ENCODE measurements around the gene ADAM15.

Gene ADAM15

DNA sequence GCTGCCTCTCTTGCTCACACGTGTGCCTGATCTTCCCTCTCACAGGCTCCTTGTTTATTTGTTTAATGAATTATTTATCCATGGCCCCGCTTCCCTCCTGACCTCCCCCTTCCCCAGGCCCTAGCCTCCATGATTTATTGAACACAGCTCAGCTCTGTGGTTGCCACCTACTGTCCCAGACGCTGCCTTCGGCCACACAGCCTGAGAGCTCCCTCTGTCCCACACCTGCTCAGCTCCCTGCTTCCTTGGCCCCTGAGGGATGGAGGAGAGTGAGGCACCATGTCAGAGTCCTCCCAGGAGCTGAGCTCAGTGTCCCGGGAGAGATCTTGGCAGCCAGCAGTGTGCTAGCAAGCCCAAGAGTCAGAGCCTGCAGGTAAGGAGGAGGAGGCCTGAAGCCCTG is 24.4 kb downstream of the ADAM15 start:
- H3K4me1 Mint-ChIP-seq: peaks cover 33% of the 10 kb centered on the region
- peaks cover 4% of the 10 kb centered on the region for H3K27me3 Mint-ChIP-seq
- no peak overlapping the region for H3K4me3 Mint-ChIP-seq
- ATAC-seq (ENCODE audit: low read depth) (no peak), DNase-seq (ENCODE audit: low spot score in 2 of 2) (no peak)
- H3K27ac Mint-ChIP-seq: no peak overlapping the region
- no peaks in the 10 kb centered on the region for H3K9me3 Mint-ChIP-seq
- no peaks in the 10 kb centered on the region for H3K36me3 Mint-ChIP-seq

DNA sequence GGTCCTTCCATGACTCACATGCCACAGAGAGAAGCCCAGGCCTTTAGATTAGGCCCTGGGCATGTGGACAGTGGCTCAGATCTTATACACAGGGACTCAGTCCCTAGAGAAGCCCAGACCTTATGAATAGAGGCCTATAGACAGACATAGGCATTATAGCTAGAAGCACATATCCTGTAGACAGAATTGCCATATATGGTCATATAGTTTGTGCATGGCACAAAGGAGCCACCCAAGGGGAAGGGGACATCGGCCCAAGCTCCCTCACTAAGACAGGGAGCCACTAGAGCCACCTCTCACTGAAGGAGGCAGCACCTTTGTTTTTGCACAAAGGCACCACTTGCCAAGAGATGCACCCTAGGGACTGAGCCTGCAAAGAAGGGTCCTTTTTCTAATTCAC is 25.3 kb downstream of the ADAM15 start:
- no peaks in the 10 kb centered on the region for H3K9me3 Mint-ChIP-seq
- H3K4me1 Mint-ChIP-seq: peaks cover 33% of the 10 kb centered on the region
- DNase-seq (ENCODE audit: low spot score in 2 of 2) (no peak), ATAC-seq (ENCODE audit: low read depth) (no peak)
- peaks cover 5% of the 10 kb centered on the region for H3K27me3 Mint-ChIP-seq
- no peaks in the 10 kb centered on the region for H3K36me3 Mint-ChIP-seq
- H3K4me3 Mint-ChIP-seq: no peak overlapping the region
- no peak overlapping the region for H3K27ac Mint-ChIP-seq

DNA sequence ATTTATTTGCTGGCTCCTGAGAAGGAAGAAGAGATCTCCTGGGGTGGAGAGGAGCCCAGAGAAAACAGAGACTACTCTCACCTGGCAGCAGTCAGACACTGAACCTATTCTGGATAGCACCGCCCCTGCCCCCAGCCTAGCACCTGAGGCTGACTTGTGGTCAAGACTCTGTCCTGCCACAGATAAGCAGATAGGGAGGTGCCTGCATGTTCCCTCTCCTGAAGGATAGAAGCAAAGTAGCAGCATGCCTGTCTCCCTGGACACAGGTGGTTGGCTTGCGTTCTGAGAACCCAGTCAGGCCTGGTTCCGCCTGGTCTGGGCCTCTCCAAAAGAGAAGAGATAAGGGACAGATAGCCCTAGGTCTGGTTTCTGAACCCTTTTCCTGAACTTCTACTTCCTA is 26.2 kb downstream of the ADAM15 start:
- no peak overlapping the region for H3K27ac Mint-ChIP-seq
- no peaks in the 10 kb centered on the region for H3K36me3 Mint-ChIP-seq
- peaks cover 30% of the 10 kb centered on the region for H3K4me1 Mint-ChIP-seq
- no peak for ATAC-seq (ENCODE audit: low read depth)
- no peaks in the 10 kb centered on the region for H3K9me3 Mint-ChIP-seq
- peaks cover 8% of the 10 kb centered on the region for H3K27me3 Mint-ChIP-seq
- H3K4me3 Mint-ChIP-seq: no peak overlapping the region
- no peak for DNase-seq (ENCODE audit: low spot score in 2 of 2)

DNA sequence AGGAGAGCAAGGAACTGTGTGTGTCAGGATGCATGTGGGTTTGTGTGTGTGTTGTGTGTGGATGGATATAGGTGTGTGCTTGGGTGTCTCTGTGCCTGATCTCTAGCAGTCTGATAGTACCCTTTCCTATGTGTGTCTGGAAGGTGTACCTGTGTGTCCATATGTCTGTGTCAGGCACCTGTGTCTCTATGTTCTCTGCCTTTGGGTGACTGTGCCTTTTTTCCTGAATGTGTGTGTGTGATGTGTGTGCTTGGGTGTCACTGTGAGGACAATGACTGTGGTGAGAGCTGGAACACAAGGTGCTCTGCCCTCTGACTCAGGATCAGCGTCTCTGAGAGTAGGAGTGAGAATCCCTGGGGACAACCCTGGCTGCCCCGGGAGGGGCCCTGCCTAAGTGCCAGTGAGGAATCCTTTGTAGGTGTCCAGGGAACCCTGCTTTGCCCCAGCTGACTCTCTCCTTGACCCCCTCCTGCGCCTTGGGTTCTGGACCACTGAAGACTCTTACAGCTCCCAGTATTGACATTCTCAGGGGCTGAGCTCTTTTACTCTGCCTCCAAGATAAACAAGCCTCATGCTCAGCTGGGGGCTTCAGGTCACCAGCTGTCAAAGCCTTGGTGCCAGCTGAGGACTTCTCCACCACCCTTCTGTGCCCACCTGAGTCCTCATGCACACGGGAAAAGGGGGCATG is 26.8 kb downstream of the ADAM15 start:
- H3K4me1 Mint-ChIP-seq: peaks cover 32% of the 10 kb centered on the region
- ATAC-seq (ENCODE audit: low read depth): no peak
- H3K27me3 Mint-ChIP-seq: peaks cover 10% of the 10 kb centered on the region
- no peaks in the 10 kb centered on the region for H3K9me3 Mint-ChIP-seq
- H3K27ac Mint-ChIP-seq: no peak overlapping the region
- no peak for DNase-seq (ENCODE audit: low spot score in 2 of 2)
- peak overlapping the region; percentile 86 for H3K4me3 Mint-ChIP-seq
- H3K36me3 Mint-ChIP-seq: no peaks in the 10 kb centered on the region

DNA sequence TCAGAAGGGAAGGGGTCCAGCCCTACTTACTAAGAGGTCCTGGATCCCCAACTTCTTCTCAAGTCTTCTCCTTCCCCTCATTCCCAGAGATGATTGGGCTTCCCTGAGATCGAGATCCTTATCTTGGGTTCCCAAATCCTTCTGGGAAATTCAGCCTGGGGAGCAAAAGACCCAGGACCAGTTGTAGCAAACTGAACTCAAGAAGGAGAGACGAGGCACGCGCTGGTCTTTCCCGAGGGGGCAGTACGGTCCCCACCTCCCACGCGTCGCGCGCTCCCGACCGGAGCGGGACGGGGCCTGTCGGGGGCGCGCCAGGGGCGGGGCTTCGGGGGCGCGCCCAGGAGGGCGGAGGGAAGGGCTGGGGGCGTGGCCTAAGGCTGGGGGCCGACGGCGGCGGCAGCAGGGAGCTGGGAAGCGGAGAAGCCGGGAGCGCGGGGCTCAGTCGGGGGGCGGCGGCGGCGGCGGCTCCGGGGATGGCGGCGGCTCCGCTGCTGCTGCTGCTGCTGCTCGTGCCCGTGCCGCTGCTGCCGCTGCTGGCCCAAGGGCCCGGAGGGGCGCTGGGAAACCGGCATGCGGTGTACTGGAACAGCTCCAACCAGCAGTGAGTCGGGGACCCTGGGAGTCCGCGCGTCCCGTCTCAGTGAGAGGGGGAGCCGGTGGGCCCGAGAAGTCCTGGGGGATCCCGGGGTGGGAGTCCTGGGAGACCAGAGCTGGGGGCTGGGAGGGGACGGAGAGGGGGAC is 27.5 kb downstream of the ADAM15 start, which contains the start of gene EFNA3:
EFNA3 (plus strand) TSS at position 369 of the 741 bp plus-strand sequence; CDS start at position 474, 105 bp downstream.
- Mint-ChIP-seq H3K4me3 (peak within 1 kb of the TSS; percentile 86), H3K4me1 (peaks cover 28% of the 10 kb centered on the region), H3K27me3 (peaks cover 12% of the 10 kb centered on the region), H3K36me3 (no peaks in the 10 kb centered on the region), H3K27ac (peak within 1 kb of the TSS; percentile 14), H3K9me3 (no peaks in the 10 kb centered on the region)
- ATAC-seq (ENCODE audit: low read depth) (peak; percentile 61), DNase-seq (ENCODE audit: low spot score in 2 of 2) (peak; percentile 55 to 66)

DNA sequence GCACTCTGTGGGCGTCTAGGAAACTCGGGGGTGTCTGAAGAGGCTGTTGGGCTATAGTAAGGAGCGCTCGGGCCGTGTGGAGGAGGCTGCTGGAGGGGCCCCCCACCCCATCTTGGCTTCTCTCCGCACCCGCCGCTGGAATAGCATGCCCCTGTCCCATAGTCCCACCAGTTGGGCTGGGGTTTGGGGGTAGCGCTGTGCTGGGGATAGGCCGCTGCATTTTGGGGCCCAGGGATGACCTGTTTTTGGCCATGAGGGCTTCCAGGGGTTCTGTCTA is 28.0 kb downstream of the ADAM15 start:
- ATAC-seq (ENCODE audit: low read depth): no peak
- Mint-ChIP-seq H3K4me1 (peaks cover 28% of the 10 kb centered on the region), H3K27me3 (peaks cover 17% of the 10 kb centered on the region)

DNA sequence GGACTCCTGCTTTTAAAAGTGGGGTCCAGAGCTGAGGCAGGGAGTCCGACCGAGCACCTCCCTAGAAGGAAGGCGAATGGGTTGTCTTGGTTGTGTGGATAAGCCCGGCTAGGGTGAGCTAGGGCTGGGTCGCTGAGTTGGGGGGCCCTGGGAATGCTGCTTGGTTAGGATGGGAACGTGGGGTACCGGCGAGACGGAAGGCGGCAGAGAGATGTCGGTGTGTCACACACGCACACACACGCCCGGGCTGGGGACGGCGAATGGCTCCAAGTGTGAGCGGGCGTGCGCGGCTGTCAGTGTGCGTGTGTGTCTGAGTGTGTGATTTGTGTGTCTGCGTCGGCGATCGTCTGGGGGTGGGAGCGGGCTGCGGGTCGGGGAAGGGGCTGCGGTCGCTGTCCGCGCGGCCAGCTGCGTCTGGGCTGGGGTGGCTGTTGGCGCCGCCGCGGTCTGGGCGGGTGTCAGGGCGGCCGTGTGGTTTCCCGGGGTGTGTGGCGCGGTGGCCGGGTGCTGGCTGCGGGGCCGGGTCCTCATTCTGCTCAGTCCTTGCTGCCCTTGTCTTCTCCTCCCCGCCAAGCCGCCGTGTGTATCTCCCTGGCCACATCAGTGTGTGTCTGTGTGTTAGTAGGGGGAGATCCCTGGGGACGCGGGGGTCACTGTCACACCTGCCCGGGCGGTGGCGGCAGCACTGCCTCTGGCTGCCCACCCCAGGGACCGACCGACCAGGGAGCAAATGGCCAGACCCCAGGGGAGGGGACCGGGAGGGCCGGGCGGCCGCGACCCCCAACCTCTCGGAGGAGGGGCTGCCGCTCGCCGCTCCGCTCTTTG is 28.6 kb downstream of the ADAM15 start:
- Mint-ChIP-seq H3K4me3 (peak overlapping the region; percentile 86), H3K27ac (peak overlapping the region; percentile 14), H3K36me3 (no peaks in the 10 kb centered on the region), H3K9me3 (no peaks in the 10 kb centered on the region), H3K27me3 (peaks cover 17% of the 10 kb centered on the region), H3K4me1 (peaks cover 33% of the 10 kb centered on the region)
- ATAC-seq (ENCODE audit: low read depth): peak; percentile 5
- no peak for DNase-seq (ENCODE audit: low spot score in 2 of 2)

More for the DNA sequence above, 28.0 kb downstream of the ADAM15 start:
- Mint-ChIP-seq H3K9me3 (no peaks in the 10 kb centered on the region), H3K36me3 (no peaks in the 10 kb centered on the region), H3K27ac (peak overlapping the region; percentile 14), H3K4me3 (peak overlapping the region; percentile 86)
- no peak for DNase-seq (ENCODE audit: low spot score in 2 of 2)

DNA sequence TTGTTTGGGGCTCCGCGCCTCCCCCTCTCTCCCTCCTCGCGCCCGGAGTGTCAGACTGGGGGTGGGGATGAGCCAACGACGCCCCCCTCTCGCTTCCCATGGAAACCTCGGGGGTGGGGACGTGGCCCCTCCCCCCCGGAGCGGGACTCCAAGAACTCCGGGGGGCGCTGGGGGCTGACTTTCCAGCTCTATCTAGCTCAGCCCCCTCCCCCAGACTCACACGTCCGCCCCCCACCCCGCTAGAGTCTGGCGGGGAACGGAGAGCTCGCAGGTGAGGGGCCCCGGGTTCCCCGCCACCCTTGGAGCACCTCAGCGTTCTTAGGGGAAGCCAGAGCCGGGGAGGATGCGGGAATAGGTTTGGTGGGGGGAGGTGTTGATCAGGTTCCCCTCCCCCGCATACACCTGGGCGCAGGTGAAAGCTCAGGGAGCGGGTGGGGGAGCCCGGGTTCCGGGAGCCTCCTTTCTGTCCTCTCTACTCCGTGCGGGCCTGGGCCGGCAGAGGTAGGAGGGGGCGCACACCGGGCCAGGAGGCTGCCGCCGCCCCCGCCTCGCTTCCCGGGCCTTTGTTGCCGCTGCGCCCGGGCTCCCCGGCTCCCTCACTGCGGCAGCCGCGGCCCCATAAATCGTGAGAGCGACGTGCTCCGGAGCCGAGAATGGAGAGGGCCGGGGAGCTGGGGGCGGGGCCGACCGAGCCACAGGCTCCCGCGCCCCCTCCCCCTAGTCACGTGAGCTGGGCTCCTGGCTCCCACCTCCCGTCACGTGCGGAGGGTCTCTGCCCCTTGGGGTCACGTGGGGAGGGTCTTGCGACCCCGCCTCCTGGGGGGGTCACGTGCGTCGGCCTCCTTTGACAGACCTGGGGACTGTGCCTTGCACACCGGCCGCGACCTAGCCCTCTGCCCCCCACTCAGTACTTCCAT is 29.5 kb downstream of the ADAM15 start:
- ATAC-seq (ENCODE audit: low read depth): no peak
- no peak overlapping the region for H3K27ac Mint-ChIP-seq
- H3K36me3 Mint-ChIP-seq: no peaks in the 10 kb centered on the region
- peak in 1 of 2 donors; percentile 48 for DNase-seq (ENCODE audit: low spot score in 2 of 2)
- peaks cover 17% of the 10 kb centered on the region for H3K27me3 Mint-ChIP-seq
- peaks cover 37% of the 10 kb centered on the region for H3K4me1 Mint-ChIP-seq
- no peaks in the 10 kb centered on the region for H3K9me3 Mint-ChIP-seq
- peak overlapping the region; percentile 43 for H3K4me3 Mint-ChIP-seq

DNA sequence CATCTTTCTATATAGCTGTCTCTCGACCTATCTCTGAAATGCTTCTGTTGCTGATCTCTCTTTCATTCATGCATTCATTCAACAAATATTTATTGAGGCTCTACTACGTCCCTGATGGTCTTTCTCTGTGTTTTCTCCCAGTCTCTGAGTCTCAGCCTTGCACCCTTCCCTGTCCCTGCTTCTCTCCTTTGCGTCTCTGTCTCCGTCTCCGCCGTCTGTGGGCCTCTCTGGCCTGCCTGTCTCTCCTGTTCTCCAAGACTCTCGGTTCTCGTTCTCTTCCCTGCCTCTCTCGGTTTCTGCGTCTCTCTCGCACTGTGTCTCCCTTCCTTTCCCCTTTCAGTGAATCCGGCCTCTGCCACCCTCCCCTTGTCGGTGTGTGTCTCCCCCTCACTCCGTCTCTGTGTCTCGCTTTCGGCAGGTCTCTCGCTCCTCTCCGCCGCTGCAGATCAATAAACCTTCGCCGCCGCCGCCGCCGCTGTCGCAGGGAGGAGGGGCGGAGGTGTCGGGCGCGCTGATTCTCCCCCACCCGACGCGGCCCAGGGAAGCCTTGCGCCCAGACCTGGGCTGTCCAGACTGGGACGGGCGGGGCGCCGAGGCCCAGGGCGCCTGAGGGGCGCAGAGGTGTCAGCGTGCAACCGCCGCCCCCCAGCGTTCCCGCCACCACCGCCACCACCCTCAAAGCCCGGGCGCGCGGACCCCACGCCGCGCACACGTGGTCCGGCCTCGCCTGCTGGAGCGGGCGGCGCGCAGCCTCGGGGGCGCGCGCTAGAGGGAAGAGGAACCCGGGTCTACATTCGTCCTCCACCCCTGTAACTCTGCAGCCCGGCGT is 30.6 kb downstream of the ADAM15 start:
- no peak for ATAC-seq (ENCODE audit: low read depth)
- H3K27ac Mint-ChIP-seq: peak overlapping the region; percentile 7
- H3K4me1 Mint-ChIP-seq: peaks cover 41% of the 10 kb centered on the region
- no peaks in the 10 kb centered on the region for H3K36me3 Mint-ChIP-seq
- H3K27me3 Mint-ChIP-seq: peaks cover 17% of the 10 kb centered on the region
- H3K9me3 Mint-ChIP-seq: no peaks in the 10 kb centered on the region
- no peak for DNase-seq (ENCODE audit: low spot score in 2 of 2)
- peak overlapping the region; percentile 62 for H3K4me3 Mint-ChIP-seq

DNA sequence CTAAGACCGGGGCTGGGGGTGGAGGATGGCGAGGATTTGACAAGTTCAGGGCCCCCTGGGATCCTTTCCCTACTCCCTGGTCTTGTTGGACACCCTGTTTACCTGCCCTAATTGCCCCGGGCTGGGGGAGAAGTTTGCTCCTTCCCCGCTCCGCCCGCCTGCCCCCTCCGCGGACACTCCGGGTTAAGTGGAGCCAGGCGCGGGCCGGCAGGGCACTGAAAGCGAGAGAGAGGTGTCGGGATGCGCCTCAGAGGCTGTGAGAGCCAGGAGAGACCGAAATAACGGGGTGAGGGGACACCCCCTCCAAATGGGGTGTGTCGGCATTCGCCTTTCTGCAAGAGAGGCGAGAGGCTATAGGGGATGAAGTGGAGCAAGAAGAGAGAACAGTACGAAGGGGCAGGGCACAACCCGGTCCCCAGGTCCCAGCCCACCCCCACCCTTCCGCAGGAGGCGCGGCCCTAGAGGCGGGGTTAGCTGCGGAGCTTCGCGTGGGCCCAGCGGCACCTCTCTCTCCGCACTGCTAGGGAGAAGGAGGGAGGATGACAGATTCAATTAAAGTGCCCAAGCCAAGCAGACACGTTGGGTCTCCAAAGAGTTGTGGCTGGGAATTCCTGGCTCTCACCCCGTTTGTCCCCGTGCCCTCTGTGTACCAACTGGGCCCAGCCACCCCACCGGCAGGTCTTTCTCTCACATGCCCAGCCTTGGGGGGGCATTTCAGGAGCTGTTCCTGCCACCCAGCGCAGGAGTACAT is 31.4 kb downstream of the ADAM15 start:
- Mint-ChIP-seq H3K27ac (no peak overlapping the region), H3K36me3 (no peaks in the 10 kb centered on the region), H3K9me3 (no peaks in the 10 kb centered on the region), H3K4me3 (peak overlapping the region; percentile 42), H3K4me1 (peaks cover 41% of the 10 kb centered on the region), H3K27me3 (peaks cover 17% of the 10 kb centered on the region)
- DNase-seq (ENCODE audit: low spot score in 2 of 2) (no peak), ATAC-seq (ENCODE audit: low read depth) (no peak)

DNA sequence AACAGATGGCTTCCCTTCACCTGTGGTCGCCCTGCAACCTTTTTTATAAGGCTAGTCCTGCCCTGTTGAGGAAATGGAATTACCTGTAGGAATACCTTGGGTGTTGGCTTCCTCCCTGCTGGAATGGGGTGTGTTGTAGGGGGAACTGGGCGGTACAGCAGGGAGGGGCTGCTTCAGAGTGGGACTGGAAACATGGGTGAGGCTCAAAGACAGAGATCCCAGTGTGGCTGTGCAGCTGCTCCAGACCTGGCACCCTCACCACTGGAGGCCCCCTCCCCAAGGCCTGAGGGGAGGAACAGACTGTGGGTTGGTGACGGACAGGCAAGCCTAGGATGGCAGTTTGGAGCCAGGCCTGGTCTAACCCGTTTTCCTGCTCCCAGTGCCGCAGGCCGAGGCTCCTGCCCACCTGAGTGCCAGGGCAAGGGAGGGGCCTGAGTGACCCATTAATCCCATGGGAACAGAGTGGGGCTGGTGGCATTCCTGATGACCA is 32.0 kb downstream of the ADAM15 start:
- no peak overlapping the region for H3K27ac Mint-ChIP-seq
- H3K4me3 Mint-ChIP-seq: peak overlapping the region; percentile 6
- no peaks in the 10 kb centered on the region for H3K36me3 Mint-ChIP-seq
- peaks cover 36% of the 10 kb centered on the region for H3K4me1 Mint-ChIP-seq
- H3K27me3 Mint-ChIP-seq: peaks cover 17% of the 10 kb centered on the region
- no peaks in the 10 kb centered on the region for H3K9me3 Mint-ChIP-seq
- DNase-seq (ENCODE audit: low spot score in 2 of 2): no peak
- no peak for ATAC-seq (ENCODE audit: low read depth)

All from memory B cell (primary cell).